Glutamatergic neuron (in vitro differentiated cells): ENCODE results near the gene ASXL1. TPM values are rescaled to one million over a fixed set of nuclear protein-coding genes. Genes with fewer than 3 reads are reported as not detected.

ENCODE experiments used
- DNase-seq: peaks from one replicate; pipeline ENCODE4 v3.0.0; 2022
- H3K27ac Mint-ChIP-seq: one replicate; pipeline ENCODE4 v1.8.0; 2020; ENCODE audit warnings: mild to moderate bottlenecking, mixed read lengths, inconsistent platforms; ENCODE audit not compliant: unreplicated experiment
- H3K27me3 Mint-ChIP-seq: one replicate; pipeline ENCODE4 v1.8.0; 2020; ENCODE audit warnings: mild to moderate bottlenecking, moderate library complexity, mixed read lengths, inconsistent platforms; ENCODE audit not compliant: unreplicated experiment
- H3K36me3 Mint-ChIP-seq: one replicate; pipeline ENCODE4 v1.8.0; 2020; ENCODE audit warnings: mild to moderate bottlenecking, mixed read lengths, inconsistent platforms; ENCODE audit not compliant: unreplicated experiment
- H3K4me1 Mint-ChIP-seq: one replicate; pipeline ENCODE4 v1.8.0; 2020; ENCODE audit warnings: mild to moderate bottlenecking, low read depth, mixed read lengths, inconsistent platforms; ENCODE audit not compliant: unreplicated experiment
- H3K4me3 Mint-ChIP-seq: one replicate; pipeline ENCODE4 v1.8.0; 2020; ENCODE audit warnings: mild to moderate bottlenecking, mixed read lengths, inconsistent platforms; ENCODE audit not compliant: unreplicated experiment
- H3K9me3 Mint-ChIP-seq: one replicate; pipeline ENCODE4 v1.8.0; 2020; ENCODE audit warnings: mild to moderate bottlenecking, moderate library complexity, mixed read lengths, inconsistent platforms; ENCODE audit not compliant: unreplicated experiment
- CTCF ChIP-seq: fragments of 200-600 bp; sonication (generic); IDR thresholded peaks from one replicate; pipeline ENCODE4 v1.5.0; 2021; ENCODE audit not compliant: partially characterized antibody, unreplicated experiment
- total RNA-seq: library from RNA; stranded (reverse); fragmentation: NEBNext Ultra II Directional; extraction: Animal tissue kit (Norgen Biotek cat#: 25700); gene quantifications from one replicate; pipeline ENCODE4 v1.2.1, GENCODE V29; 2021; ENCODE audit not compliant: unreplicated experiment

The ASXL1 gene
- total RNA-seq, 1 donor from 2014 or later: 85.1 TPM

GRCh38 chr20:32483351-32484224 lies 125.5 kb downstream of the ASXL1 start:
- H3K4me1 Mint-ChIP-seq: peaks cover 19% of the 10 kb centered on the region
- H3K9me3 Mint-ChIP-seq: peaks cover 18% of the 10 kb centered on the region
- peak overlapping the region; percentile 25 for H3K27ac Mint-ChIP-seq
- peaks cover 6% of the 10 kb centered on the region for H3K36me3 Mint-ChIP-seq
- H3K4me3 Mint-ChIP-seq: peak overlapping the region; percentile 80
- DNase-seq: peak; percentile 92
- peaks cover 21% of the 10 kb centered on the region for H3K27me3 Mint-ChIP-seq
- TF ChIP-seq CTCF: no peak

GRCh38 chr20:32484225-32484957 lies 126.3 kb downstream of the ASXL1 start:
- H3K4me1 Mint-ChIP-seq: peaks cover 19% of the 10 kb centered on the region
- peak overlapping the region; percentile 95 for H3K27ac Mint-ChIP-seq
- peaks cover 20% of the 10 kb centered on the region for H3K9me3 Mint-ChIP-seq
- no peak for TF ChIP-seq CTCF
- peaks cover 9% of the 10 kb centered on the region for H3K36me3 Mint-ChIP-seq
- DNase-seq: peak; percentile 85
- H3K4me3 Mint-ChIP-seq: peak overlapping the region; percentile 91
- peaks cover 18% of the 10 kb centered on the region for H3K27me3 Mint-ChIP-seq

GRCh38 chr20:32484958-32485769 lies 127.0 kb downstream of the ASXL1 start:
- Mint-ChIP-seq H3K4me3 (peak overlapping the region; percentile 91), H3K27me3 (peaks cover 14% of the 10 kb centered on the region), H3K9me3 (peaks cover 20% of the 10 kb centered on the region), H3K36me3 (peaks cover 9% of the 10 kb centered on the region), H3K27ac (peak overlapping the region; percentile 95), H3K4me1 (peaks cover 15% of the 10 kb centered on the region)
- peak; percentile 91 for DNase-seq
- TF ChIP-seq CTCF: peak; percentile 92

GRCh38 chr20:32485770-32486478 lies 127.8 kb downstream of the ASXL1 start:
- no peak for TF ChIP-seq CTCF
- Mint-ChIP-seq H3K27me3 (peaks cover 14% of the 10 kb centered on the region), H3K4me1 (peaks cover 14% of the 10 kb centered on the region), H3K36me3 (peaks cover 14% of the 10 kb centered on the region), H3K4me3 (peak overlapping the region; percentile 13), H3K27ac (no peak overlapping the region), H3K9me3 (peaks cover 19% of the 10 kb centered on the region)
- DNase-seq: no peak
